Stimulated activated CD8-positive, alpha-beta memory T cell treated with anti-CD3 and anti-CD28 coated beads, Interleukin-7, amount 100 ng/mL, for 24 hours (primary cell): ENCODE results near the gene RIPK1.
A peak's percentile ranks its signal among the peaks of the same experiment; 100 is the strongest.
"Not testable (repeated sequence)": the region's sequence is repeated elsewhere in the genome, so short reads cannot be mapped to it uniquely, and the experiment has no call there.

Experiments used
- DNase-seq: peaks from one replicate; pipeline ENCODE4 v3.0.0-alpha.2; 2020; ENCODE audit warnings: low read depth

The RIPK1 gene

DNA sequence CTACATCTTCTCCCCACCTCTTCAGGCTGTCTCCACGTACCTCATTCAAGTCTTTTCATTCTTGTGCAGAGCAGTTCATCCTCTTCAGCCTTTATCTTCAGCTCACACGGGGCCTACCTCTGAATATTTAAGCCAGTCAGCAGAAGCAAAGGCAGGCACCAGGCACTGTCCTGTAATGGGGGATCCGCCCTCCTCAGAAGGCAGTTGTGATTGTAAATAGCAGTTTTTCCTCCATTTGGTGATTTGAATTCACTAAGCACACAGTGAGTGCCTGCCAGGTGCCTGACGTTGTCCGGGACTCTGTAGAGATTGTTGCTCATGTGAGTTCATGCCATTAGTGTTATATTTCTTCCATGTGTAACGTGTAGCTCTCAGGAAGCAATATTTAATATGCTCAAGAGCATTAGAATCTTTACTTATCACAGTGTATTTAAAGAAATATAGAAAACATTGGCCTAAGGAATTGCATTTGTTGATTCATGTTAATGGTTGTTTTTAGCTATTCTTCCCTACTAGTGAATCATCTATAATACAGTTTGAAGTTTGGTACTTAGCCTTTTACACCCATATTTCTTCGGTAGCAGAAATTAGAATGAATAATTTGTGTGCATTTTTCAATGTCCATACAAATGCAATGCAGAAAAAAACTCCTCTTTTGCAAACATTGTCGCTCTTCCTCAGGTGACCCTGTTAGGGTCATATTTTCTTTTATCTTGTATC lies 68.2 kb downstream of the RIPK1 start:
- no peak for DNase-seq

GRCh38 chr6:3137057-3137777 lies 68.9 kb downstream of the RIPK1 start:
- no peak for DNase-seq

- not testable (repeated sequence) for DNase-seq
Observed at GRCh38 chr6:3137873-3138272, 69.6 kb downstream of the RIPK1 start.

DNA sequence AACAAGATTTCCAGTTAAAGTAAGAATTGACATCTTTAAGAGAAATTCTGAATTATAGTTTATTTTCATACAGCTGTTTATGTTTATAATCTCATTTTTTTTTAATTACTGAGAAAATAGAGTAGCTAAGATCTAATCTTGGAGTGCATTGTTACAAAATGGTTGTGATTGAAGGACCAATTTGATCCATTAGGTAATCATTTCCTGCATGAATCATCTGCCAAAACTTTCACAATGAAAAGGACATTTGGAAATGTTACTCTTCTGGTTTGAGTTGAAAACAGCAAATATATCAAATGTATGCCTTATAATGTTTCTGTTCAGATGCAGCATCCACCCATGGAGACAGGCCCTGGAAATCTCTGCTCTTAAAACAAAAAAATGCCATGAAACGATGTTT lies 70.0 kb downstream of the RIPK1 start:
- DNase-seq: no peak

DNA sequence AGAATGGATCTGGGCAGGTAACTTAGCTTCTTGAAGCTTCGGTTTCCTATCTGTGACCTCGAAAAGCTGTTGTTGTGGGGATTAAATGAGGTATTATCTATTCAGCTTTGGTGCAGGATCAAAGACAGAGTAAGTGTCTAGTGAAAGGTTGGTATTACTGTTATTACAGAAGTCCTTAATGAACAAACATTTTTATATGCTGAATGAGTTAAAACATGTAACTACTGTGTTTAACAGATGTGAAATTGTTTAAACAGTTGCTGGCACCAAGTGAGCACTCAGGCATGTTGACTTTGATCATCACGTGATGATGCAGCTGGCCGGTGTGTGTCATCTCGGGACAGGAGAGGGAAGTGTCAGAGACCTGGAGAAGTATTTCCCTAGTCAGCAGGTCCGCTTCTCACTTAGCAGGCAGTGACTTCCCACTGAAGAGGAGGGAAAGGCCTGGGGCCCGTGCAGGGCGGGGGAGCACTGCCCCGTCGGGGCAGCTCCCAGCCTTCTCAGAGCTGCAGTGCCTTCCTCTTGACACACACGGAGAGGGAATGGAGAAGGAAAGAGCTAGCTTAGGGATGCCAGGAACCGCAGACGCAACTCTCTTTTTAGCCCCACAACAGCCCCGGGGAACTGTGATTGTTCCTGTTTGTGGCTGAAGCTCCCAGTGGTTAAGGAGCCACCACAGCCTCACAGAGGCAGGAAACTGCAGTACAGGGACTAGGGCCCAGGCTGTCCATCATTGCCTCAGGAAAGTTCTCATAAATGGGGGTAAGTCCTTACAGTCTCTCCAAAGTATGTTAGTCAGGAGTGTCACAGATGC lies 71.0 kb downstream of the RIPK1 start:
- no peak for DNase-seq

DNA sequence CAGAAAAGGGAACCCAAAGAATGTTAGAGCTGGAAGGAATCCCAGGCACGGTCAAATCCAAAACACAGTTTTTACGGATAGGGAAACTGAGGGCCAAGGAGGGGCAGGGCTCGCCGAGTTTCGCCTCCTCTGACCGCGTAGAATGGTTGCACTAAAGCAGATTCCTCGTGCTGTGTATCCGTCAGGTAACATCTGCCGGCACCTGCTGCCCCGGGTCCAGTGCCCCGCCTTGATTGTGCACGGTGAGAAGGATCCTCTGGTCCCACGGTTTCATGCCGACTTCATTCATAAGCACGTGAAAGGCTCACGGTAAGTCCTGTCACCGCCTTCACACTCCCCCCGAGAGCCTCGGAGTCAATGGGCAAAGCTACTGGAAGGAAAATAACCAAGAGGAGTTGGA lies 71.9 kb downstream of the RIPK1 start:
- DNase-seq: no peak

DNA sequence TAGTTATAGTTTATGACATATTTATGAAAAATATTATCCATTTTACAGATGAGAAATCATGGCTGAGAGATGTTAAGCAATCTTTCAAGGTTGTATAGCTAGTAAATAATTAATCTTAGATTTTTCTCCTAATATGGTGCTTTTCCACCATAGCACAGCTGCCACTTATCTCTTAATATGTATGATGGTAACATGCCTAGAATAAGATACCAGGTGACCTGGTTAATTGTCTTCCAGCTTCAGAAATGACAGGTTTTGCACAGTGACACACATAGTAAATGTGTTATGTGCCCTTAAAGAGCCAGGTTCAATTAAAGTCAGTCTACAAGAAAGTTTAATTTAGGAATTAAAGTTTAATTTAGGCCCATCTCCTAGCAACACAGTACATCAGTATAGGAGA lies 74.2 kb downstream of the RIPK1 start:
- DNase-seq: no peak

- no peak for DNase-seq
Observed at GRCh38 chr6:3143158-3143557, 74.9 kb downstream of the RIPK1 start.

- no peak for DNase-seq
Observed at GRCh38 chr6:3144571-3144970, 76.3 kb downstream of the RIPK1 start.

DNA sequence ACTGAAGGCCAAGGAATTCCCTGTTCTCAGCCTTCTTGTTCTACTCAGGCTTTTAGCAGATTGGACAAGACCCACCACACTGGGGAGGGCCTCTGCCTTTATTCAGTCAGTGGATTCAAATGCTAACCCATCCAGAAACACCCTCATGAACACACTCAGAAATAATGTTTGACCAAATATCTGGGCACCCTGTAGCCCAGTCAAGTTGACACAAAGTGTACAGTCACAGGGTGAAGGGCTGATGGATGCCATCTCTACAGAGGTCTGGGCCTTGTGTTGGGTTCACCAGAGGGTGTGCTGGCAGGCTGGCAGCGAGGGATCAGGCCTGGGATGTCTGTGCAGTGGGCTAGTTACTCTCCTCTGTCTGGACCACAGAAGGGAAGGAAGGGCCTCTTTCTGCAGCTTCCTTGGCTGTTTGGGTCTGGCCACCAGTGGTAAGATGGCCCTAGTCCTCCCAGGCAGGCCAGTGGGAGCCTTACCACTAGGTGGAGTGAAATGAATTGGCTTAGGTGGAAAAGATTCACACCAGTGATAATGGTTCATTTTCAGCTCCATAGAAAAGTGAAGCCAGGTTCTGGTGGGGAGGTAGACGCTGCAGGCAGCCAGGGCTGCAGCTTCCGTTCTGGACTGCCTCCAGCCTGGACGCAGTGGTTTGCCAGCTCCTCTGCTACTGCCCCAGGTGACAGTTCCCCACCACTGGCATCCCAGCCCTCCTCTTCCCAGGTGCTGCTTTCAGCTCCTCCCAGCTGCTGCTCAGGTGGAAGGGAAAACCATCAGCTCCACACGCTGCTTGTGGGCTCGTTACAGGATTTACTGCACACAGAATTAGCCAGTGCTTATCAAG lies 79.8 kb downstream of the RIPK1 start:
- DNase-seq: no peak

DNA sequence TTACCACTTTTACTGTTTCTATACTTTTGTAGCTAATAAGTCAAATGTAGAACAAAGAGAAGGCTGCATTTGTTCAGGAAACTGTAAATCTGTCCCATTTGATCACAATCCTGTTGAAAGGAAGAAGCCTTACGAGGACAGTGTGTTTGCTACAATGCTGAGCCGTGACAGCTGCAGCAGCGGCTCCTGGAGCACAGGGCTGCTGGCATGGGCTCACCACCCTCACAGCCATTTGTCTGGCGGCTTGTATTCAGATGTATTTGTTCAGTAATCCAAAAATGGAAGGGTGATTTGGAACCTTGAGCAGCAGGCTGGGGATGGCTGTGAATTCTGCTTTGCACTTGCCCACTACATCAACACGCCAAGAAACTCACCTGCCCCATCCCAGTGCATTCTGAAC lies 83.4 kb downstream of the RIPK1 start:
- DNase-seq: no peak

- DNase-seq: no peak
Observed at GRCh38 chr6:3152689-3153088, 84.4 kb downstream of the RIPK1 start.

DNA sequence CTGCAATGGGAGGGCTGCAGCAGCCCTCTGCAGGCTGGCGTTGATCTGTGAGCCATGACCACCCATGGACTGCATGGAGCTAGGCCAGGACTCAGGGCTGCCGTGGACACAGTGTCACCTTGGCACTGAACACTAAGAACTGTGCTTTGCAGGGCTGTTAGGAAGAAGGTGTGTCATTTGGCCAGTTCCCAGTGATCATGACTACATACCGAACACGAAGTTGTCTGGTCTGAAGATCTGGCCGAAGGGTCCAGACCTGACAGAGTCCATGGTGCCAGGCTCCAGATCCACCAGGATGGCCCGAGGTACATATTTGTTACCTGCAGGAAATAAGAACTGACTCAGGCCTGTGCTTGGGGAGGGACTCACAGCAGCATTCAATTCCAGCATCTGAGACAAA lies 87.1 kb downstream of the RIPK1 start:
- not testable (repeated sequence) for DNase-seq

DNA sequence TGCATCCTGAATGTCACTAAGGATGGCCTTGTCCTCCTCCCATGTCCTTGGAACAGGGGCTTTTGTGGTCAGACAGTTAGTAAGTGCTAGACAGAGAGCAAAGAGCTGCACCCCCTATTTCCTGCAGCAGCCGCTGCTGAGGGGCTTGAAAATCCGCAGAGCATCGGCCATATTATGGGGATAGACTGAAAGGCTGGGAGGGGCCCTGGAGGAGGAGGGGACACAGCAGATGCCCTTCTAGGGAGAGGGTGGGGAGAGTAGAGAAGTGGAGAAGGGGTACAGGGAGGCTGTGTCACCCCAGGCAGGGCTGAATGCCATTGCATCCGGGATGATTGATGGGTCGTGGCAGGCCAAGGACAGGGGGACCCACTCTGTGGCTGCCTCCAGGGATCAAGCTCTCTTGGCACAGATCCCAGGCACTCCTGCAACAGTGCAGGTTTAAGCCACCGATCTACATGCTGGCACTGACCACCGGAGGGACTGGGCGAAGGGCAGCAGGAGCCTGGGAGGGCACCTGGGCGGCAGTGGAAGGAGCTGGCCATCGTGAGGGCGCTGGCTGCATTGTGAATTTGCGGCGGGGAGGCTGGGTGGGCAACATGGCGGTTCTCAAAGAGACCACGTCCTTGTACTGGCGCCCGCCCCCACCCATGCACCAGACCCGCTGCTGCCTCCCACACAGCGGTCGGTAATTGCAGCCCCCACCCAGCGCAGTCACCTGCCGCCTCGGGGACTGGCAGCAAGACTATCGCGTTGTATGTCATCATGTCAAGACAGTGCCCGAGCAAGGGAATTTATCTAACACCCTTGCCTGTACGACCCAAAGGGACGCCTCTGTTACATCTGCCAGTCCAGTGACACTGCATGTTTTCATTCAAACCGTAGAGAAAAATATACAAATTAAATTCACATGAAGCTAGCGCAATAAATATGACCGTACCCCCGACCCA lies 88.2 kb downstream of the RIPK1 start:
- not testable (repeated sequence) for DNase-seq

- peak; percentile 55 for DNase-seq
Observed at GRCh38 chr6:3157131-3157933, 89.0 kb downstream of the RIPK1 start, which contains the start of gene TUBB2A. TUBB2A (minus strand) TSS chr6:3157544; CDS start chr6:3157463, 81 bp downstream.

DNA sequence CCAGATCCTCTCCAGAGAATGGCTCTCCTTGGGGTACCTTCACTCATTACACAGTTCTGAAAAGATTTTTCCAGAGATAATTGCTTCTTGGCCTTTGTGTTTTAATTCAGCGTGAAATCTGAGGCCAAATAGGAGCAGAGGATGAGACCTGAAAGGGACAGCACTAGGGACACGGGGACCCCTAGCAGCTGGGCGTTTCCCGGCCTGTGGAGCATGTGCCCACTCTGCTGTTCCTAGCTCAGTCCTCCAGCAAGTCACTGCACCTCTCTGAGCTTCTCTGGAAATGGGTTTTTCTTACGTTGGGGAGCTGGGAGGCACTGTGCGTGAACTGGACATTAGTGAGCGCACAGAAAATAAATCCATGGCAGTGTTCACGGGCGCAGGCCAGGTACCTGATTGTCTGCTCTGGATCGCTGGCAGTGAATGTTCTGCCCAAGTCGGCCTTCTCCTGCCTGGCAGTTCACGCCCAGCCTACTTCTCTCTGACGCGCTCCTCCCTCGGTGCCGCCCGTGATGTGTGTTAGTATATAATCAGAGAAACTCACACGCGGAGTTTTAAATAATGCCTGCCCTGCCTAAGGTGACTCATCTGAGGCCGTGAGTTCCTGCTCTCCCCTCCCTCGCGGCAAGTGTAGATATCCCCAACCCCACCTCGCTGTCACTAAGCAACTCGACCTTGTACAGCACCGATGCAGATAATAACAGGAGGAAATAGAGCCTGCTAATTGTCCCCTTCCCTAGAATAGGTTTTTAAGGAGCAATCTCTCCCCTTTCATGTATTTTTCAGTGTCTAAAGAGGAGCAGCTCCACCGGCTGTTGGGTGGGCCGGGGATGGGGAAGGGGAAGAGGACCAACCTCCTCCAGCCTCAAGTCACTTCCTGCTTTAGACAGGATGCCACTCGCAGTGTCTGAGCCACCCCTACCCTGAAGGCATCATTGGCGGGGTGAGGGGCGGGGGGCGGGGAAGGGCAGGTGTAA lies 91.8 kb downstream of the RIPK1 start:
- DNase-seq: no peak

DNA sequence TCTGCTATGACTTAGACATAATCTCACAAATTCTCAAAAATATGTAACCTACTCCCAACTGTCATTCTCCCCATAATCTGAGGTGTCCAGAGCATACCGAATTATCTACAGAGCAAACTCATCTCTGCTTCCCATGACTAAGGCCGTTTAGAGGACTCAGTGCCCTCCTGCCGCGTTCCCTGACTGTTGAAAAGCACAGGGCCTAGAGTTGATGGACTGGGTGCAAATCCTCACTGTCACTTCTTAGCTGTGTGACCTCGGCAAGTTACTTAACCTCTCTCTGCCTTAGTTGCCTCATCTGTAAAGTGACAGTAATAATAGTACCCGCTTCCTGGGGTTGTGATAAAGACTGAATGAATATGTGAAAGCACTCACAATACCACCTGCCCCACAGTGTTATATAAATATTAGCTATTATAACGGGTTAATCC lies 93.8 kb downstream of the RIPK1 start:
- no peak for DNase-seq

DNA sequence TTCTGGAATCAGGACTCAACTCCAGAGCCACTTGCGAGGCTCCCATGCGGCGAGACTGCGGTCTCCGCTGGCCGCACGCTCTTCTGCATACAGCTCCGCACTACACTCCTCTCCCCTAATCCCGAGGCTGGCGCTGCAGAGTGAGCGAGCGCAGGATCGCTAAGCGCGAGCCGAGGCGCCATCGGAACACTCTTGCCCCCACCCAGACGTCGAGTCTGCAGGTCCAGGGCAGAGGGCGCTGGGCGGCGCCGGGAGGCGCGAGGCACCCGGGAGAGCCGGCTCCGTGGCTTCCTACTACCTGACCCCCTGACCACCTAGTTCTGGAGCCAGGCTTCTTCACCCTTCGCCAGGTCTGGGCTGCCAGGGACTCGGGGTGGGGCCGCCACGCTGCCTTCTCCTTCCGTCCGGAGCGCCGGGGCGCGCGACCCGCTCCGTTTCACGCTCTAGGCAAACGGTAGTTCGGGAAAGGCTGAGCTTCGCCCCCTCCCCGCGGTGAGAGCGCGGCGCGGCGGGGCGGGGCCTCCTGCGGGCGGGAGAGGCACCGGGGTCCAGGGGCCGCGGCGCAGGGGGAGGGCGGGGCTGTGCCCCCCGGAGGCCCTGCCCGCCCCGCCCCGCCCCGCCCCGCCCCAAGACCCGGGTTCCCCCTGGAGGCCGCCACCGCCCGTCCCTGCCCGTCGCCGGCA lies 94.4 kb downstream of the RIPK1 start:
- DNase-seq: peak; percentile 11
